Measurements from ENCODE around the gene EFNA3. TPM values are rescaled to one million over a fixed set of nuclear protein-coding genes. Genes with fewer than 3 reads are reported as not detected.
A peak's percentile ranks its signal among the peaks of the same experiment; 100 is the strongest.

EFNA3 gene
- total and polyA plus RNA-seq, 3 experiments from 2014 or later, result 0.94 to 1.4 (median 1.0) TPM

- POLR2A ChIA-PET, result interaction anchor here (0.6 kb wide), 1 partner anchor 158 kb away, joined by 3 read pairs; no protein-coding TSS in a partner anchor
- no peaks in the 10 kb centered on the region for H3K9me3 Mint-ChIP-seq
These were observed 56.9 kb downstream of the EFNA3 start, which contains the start of gene SLC50A1 for GRCh38 chr1:155135415-155136028. Gene SLC50A1 (plus strand): TSS chr1:155135852. CDS start chr1:155135912, 60 bp downstream.

GRCh38 chr1:155136748-155137147 lies 58.1 kb downstream of the EFNA3 start:
- ChIA-PET POLR2A (interaction anchor here (0.9 kb wide), 1 partner anchor 36 kb away, joined by 5 read pairs; the partner anchor contains the start of gene KRTCAP2), CTCF (interaction anchor here (0.6 to 1.8 kb wide), 5 partner anchors 36 to 57 kb away, joined by 3 to 6 read pairs (median 3); partner anchors contain the start of gene KRTCAP2)
- Histone ChIP-seq H3K27me3 (ENCODE audit: insufficient read depth, low read length, poor library complexity, severe bottlenecking) (no peaks in the 10 kb centered on the region), H3K36me3 (ENCODE audit: insufficient read depth, low read length) (no peaks in the 10 kb centered on the region), H3K4me1 (ENCODE audit: insufficient read depth, low read length) (peaks cover 25% of the 10 kb centered on the region), H3K4me3 (ENCODE audit: low read length) (peak overlapping the region; percentile 44), H3K9me3 (ENCODE audit: low read length) (no peaks in the 10 kb centered on the region), H3K27ac (ENCODE audit: low read depth, low read length) (peak overlapping the region; percentile 93)
- peak in 1 of 5 donors; percentile 37 for DNase-seq
- H3K27me3 Mint-ChIP-seq, result peaks cover 0 to 3% of the 10 kb centered on the region in 2 donors
- H3K9me3 Mint-ChIP-seq, result no peaks in the 10 kb centered on the region
- peak overlapping the region; percentile 94 to 100 (median 97) for H3K4me3 Mint-ChIP-seq
- H3K36me3 Mint-ChIP-seq, result peaks cover 0 to 21% (median 1%) of the 10 kb centered on the region in 3 donors
- peak overlapping the region; percentile 94 to 100 (median 99) for H3K27ac Mint-ChIP-seq
- H3K4me1 Mint-ChIP-seq, result peaks cover 41 to 54% (median 54%) of the 10 kb centered on the region in 3 donors

More at GRCh38 chr1:155135415-155136028, 56.9 kb downstream of the EFNA3 start, which contains the start of gene SLC50A1:
- H3K4me3 ChIP-seq (ENCODE audit: low read length), result peak within 1 kb of the TSS; percentile 99
- CTCF ChIA-PET, result interaction anchor here (0.6 to 1.7 kb wide), 11 partner anchors 9 to 551 kb away, joined by 3 to 11 read pairs (median 3); partner anchors contain the start of gene KRTCAP2
- H3K9me3 ChIP-seq (ENCODE audit: low read length), result no peaks in the 10 kb centered on the region
- H3K27me3 ChIP-seq (ENCODE audit: insufficient read depth, low read length, poor library complexity, severe bottlenecking), result no peaks in the 10 kb centered on the region
- H3K36me3 ChIP-seq (ENCODE audit: insufficient read depth, low read length), result no peaks in the 10 kb centered on the region
- H3K4me1 Mint-ChIP-seq, result peaks cover 39 to 52% (median 52%) of the 10 kb centered on the region in 3 donors
- H3K27ac ChIP-seq (ENCODE audit: low read depth, low read length), result peak within 1 kb of the TSS; percentile 93
- peak within 1 kb of the TSS; percentile 94 to 100 (median 99) for H3K27ac Mint-ChIP-seq
- peaks cover 23% of the 10 kb centered on the region for H3K4me1 ChIP-seq (ENCODE audit: insufficient read depth, low read length)
- peaks cover 0 to 21% (median 1%) of the 10 kb centered on the region in 3 donors for H3K36me3 Mint-ChIP-seq
- peaks cover 5 to 6% of the 10 kb centered on the region in 2 donors for H3K27me3 Mint-ChIP-seq
- peak; percentile 90 to 93 (median 91) for DNase-seq
- peak within 1 kb of the TSS; percentile 94 to 100 (median 97) for H3K4me3 Mint-ChIP-seq

Other genes with a start within 250 kb of the EFNA3 start
- gene KCNN3, start 208.6 kb upstream of the EFNA3 start, total RNA-seq, result under 1 TPM; 0.18 to 0.22 TPM
- gene KCNN3, start 208.6 kb upstream of the EFNA3 start, polyA plus RNA-seq, result not detected
- gene PMVK, start 142.1 kb upstream of the EFNA3 start, total RNA-seq, result 10 to 100 TPM; 44.7 to 45.2 TPM
- gene PMVK, start 142.1 kb upstream of the EFNA3 start, polyA plus RNA-seq, result 55.5 TPM
- gene PBXIP1, start 122.7 kb upstream of the EFNA3 start, total RNA-seq, result 10 to 100 TPM; 35.9 to 36.1 TPM
- 295 TPM for gene PBXIP1, start 122.7 kb upstream of the EFNA3 start, polyA plus RNA-seq
- 10 to 100 TPM; 34.2 to 35.3 TPM for gene PYGO2, start 117.1 kb upstream of the EFNA3 start, total RNA-seq
- 42.6 TPM for gene PYGO2, start 117.1 kb upstream of the EFNA3 start, polyA plus RNA-seq
- 10 to 100 TPM; 37.4 to 40.8 TPM for gene SHC1, start 108.1 kb upstream of the EFNA3 start, total RNA-seq
- 32.7 TPM for gene SHC1, start 108.1 kb upstream of the EFNA3 start, polyA plus RNA-seq
- 100 to 1,000 TPM; 125 to 126 TPM for gene CKS1B, start 104.2 kb upstream of the EFNA3 start, total RNA-seq
- gene CKS1B, start 104.2 kb upstream of the EFNA3 start, polyA plus RNA-seq, result 46.8 TPM
- gene FLAD1, start 95.5 kb upstream of the EFNA3 start, total RNA-seq, result 10 to 100 TPM; 73.7 to 76.3 TPM
- 51.2 TPM for gene FLAD1, start 95.5 kb upstream of the EFNA3 start, polyA plus RNA-seq
- under 1 TPM; 0.62 to 0.72 TPM for gene LENEP, start 85.3 kb upstream of the EFNA3 start, total RNA-seq
- gene LENEP, start 85.3 kb upstream of the EFNA3 start, polyA plus RNA-seq, result not detected
- gene ZBTB7B, start 76.0 kb upstream of the EFNA3 start, total RNA-seq, result 10 to 100 TPM; 33.2 to 34.7 TPM
- gene ZBTB7B, start 76.0 kb upstream of the EFNA3 start, polyA plus RNA-seq, result 3.3 TPM
- under 1 TPM; 0.09 to 0.16 TPM for gene DCST2, start 45.1 kb upstream of the EFNA3 start, total RNA-seq
- gene DCST2, start 45.1 kb upstream of the EFNA3 start, polyA plus RNA-seq, result not detected
- not detected for gene DCST1, start 45.0 kb upstream of the EFNA3 start, total RNA-seq
- gene DCST1, start 45.0 kb upstream of the EFNA3 start, polyA plus RNA-seq, result not detected
- gene ADAM15, start 27.5 kb upstream of the EFNA3 start, total RNA-seq, result 10 to 100 TPM; 34.5 to 36.9 TPM
- gene ADAM15, start 27.5 kb upstream of the EFNA3 start, polyA plus RNA-seq, result 15.3 TPM
- 1 to 10 TPM; 3.4 to 3.7 TPM for gene EFNA4, start 15.1 kb upstream of the EFNA3 start, total RNA-seq
- 3.0 TPM for gene EFNA4, start 15.1 kb upstream of the EFNA3 start, polyA plus RNA-seq
- under 1 TPM; 0.16 to 0.31 TPM for gene EFNA1, start 49.0 kb downstream of the EFNA3 start, total RNA-seq
- gene EFNA1, start 49.0 kb downstream of the EFNA3 start, polyA plus RNA-seq, result 1.3 TPM
- gene SLC50A1, start 57.0 kb downstream of the EFNA3 start, total RNA-seq, result 10 to 100 TPM; 43.4 to 47.2 TPM
- gene SLC50A1, start 57.0 kb downstream of the EFNA3 start, polyA plus RNA-seq, result 49.5 TPM
- gene DPM3, start 61.7 kb downstream of the EFNA3 start, total RNA-seq, result 10 to 100 TPM; 38.9 to 40.9 TPM
- gene DPM3, start 61.7 kb downstream of the EFNA3 start, polyA plus RNA-seq, result 120 TPM
- gene KRTCAP2, start 94.5 kb downstream of the EFNA3 start, total RNA-seq, result 100 to 1,000 TPM; 181 to 207 TPM
- gene KRTCAP2, start 94.5 kb downstream of the EFNA3 start, polyA plus RNA-seq, result 576 TPM
- 1 to 10 TPM; 6.4 to 7.3 TPM for gene TRIM46, start 95.0 kb downstream of the EFNA3 start, total RNA-seq
- gene TRIM46, start 95.0 kb downstream of the EFNA3 start, polyA plus RNA-seq, result 0.99 TPM
- gene THBS3, start 129.1 kb downstream of the EFNA3 start, total RNA-seq, result 1 to 10 TPM; 7.8 to 7.9 TPM
- gene THBS3, start 129.1 kb downstream of the EFNA3 start, polyA plus RNA-seq, result 2.9 TPM
- gene MTX1, start 129.9 kb downstream of the EFNA3 start, total RNA-seq, result 10 to 100 TPM; 67.6 to 73.2 TPM
- gene MTX1, start 129.9 kb downstream of the EFNA3 start, polyA plus RNA-seq, result 43.7 TPM
- gene ENTREP3, start 176.6 kb downstream of the EFNA3 start, total RNA-seq, result 10 to 100 TPM; 39.1 to 41.5 TPM
- gene ENTREP3, start 176.6 kb downstream of the EFNA3 start, polyA plus RNA-seq, result 1.7 TPM
- 100 to 1,000 TPM; 152 to 158 TPM for gene SCAMP3, start 183.5 kb downstream of the EFNA3 start, total RNA-seq
- gene SCAMP3, start 183.5 kb downstream of the EFNA3 start, polyA plus RNA-seq, result 179 TPM
- 10 to 100 TPM; 78.3 to 79.8 TPM for gene CLK2, start 194.7 kb downstream of the EFNA3 start, total RNA-seq
- 20.2 TPM for gene CLK2, start 194.7 kb downstream of the EFNA3 start, polyA plus RNA-seq
- gene HCN3, start 198.6 kb downstream of the EFNA3 start, total RNA-seq, result 1 to 10 TPM; 3.2 to 3.7 TPM
- gene HCN3, start 198.6 kb downstream of the EFNA3 start, polyA plus RNA-seq, result 0.18 TPM
- gene PKLR, start 222.6 kb downstream of the EFNA3 start, total RNA-seq, result not detected
- gene PKLR, start 222.6 kb downstream of the EFNA3 start, polyA plus RNA-seq, result not detected
- gene FDPS, start 230.0 kb downstream of the EFNA3 start, total RNA-seq, result 100 to 1,000 TPM; 194 to 199 TPM
- gene FDPS, start 230.0 kb downstream of the EFNA3 start, polyA plus RNA-seq, result 126 TPM
- gene RUSC1, start 242.1 kb downstream of the EFNA3 start, total RNA-seq, result 10 to 100 TPM; 31.3 to 32.8 TPM
- 9.8 TPM for gene RUSC1, start 242.1 kb downstream of the EFNA3 start, polyA plus RNA-seq